Vagina (tissue), 2 donors: ENCODE data around the gene TPD52L2.

Source experiments
- POLR2A ChIP-seq, 2 donors: fragments of 450-650 bp; IDR thresholded peaks; one replicate each; pipeline ENCODE4 v1.6.1; 2017; ENCODE audit warnings: antibody characterized with exemption in 2 of 2, mild to moderate bottlenecking in 2 of 2, moderate library complexity in 2 of 2
- TF ChIP-seq, protein P1 (sequence below), 3 experiments: fragments of 450-650 bp in 2 of 3; fragments of 200-600 bp in 1 of 3; sonication (generic) in 1 of 3; IDR thresholded peaks; one replicate each; pipeline ENCODE4 v1.5.1; 2017 to 2019; ENCODE audit warnings: antibody characterized with exemption in 3 of 3, mild to moderate bottlenecking in 2 of 3, moderate library complexity in 2 of 3

- TF ChIP-seq, protein P1, sequence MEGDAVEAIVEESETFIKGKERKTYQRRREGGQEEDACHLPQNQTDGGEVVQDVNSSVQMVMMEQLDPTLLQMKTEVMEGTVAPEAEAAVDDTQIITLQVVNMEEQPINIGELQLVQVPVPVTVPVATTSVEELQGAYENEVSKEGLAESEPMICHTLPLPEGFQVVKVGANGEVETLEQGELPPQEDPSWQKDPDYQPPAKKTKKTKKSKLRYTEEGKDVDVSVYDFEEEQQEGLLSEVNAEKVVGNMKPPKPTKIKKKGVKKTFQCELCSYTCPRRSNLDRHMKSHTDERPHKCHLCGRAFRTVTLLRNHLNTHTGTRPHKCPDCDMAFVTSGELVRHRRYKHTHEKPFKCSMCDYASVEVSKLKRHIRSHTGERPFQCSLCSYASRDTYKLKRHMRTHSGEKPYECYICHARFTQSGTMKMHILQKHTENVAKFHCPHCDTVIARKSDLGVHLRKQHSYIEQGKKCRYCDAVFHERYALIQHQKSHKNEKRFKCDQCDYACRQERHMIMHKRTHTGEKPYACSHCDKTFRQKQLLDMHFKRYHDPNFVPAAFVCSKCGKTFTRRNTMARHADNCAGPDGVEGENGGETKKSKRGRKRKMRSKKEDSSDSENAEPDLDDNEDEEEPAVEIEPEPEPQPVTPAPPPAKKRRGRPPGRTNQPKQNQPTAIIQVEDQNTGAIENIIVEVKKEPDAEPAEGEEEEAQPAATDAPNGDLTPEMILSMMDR (IDR thresholded peaks at IDR 0.05), result no peak
- no peak for TF ChIP-seq POLR2A (IDR thresholded peaks at IDR 0.05)
These were observed 59.2 kb downstream of the TPD52L2 start for GRCh38 chr20:63924241-63924640.
